Fibroblast of the aortic adventitia (primary cell): Measurements from ENCODE around the gene FHIT. TPM values are rescaled to one million over a fixed set of nuclear protein-coding genes. Genes with fewer than 3 reads are reported as not detected.

ENCODE experiments used
- DNase-seq: peaks from one replicate; pipeline ENCODE4 v3.0.0-alpha.2; 2010; ENCODE audit warnings: low read depth
- H3K4me3 ChIP-seq: 2 replicates; pipeline ENCODE4 v1.5.1; 2011; ENCODE audit warnings: low read depth, mild to moderate bottlenecking, control low read depth, low read length, moderate library complexity
- total RNA-seq: library from RNA; depleted of rRNA; stranded (reverse); fragments of >200 nt; gene quantifications from 2 replicates; pipeline ENCODE4 v1.2.3, GENCODE V29; 2012; ENCODE audit warnings: low replicate concordance
- TF ChIP-seq, protein P1 (sequence below): IDR thresholded peaks from 2 replicates; pipeline ENCODE4 v1.5.1; 2011; ENCODE audit warnings: mild to moderate bottlenecking, low read length, control low read depth, inconsistent platforms; ENCODE audit not compliant: insufficient read depth

The FHIT gene
- total RNA-seq, 1 donor, result 1.5 TPM

DNA sequence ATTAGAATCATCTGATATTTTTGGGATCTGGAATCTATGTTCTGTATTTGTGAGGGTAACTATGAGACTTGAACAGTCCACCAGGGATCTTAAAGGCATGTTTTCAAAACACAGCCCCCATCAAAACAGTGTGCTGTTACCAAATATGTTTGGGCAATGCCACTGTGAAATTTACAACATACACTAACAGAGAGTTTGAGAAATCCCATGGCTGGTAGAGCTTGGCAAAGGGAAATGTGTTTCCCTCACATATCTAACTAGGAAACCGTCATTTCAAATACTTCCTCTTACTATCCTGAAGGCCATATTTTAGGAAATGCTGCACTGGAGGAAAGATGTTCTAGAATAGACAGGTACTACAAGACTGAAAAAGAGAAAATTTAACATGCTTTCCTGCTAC lies 607.4 kb downstream of the FHIT start:
- no peak overlapping the region for H3K4me3 ChIP-seq
- no peak for DNase-seq
- TF ChIP-seq, protein P1, sequence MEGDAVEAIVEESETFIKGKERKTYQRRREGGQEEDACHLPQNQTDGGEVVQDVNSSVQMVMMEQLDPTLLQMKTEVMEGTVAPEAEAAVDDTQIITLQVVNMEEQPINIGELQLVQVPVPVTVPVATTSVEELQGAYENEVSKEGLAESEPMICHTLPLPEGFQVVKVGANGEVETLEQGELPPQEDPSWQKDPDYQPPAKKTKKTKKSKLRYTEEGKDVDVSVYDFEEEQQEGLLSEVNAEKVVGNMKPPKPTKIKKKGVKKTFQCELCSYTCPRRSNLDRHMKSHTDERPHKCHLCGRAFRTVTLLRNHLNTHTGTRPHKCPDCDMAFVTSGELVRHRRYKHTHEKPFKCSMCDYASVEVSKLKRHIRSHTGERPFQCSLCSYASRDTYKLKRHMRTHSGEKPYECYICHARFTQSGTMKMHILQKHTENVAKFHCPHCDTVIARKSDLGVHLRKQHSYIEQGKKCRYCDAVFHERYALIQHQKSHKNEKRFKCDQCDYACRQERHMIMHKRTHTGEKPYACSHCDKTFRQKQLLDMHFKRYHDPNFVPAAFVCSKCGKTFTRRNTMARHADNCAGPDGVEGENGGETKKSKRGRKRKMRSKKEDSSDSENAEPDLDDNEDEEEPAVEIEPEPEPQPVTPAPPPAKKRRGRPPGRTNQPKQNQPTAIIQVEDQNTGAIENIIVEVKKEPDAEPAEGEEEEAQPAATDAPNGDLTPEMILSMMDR, result no peak

- no peak overlapping the region for H3K4me3 ChIP-seq
- TF ChIP-seq, protein P1, result no peak
- DNase-seq, result no peak
Measured at GRCh38 chr3:60641354-60641753, 609.9 kb downstream of the FHIT start.

DNA sequence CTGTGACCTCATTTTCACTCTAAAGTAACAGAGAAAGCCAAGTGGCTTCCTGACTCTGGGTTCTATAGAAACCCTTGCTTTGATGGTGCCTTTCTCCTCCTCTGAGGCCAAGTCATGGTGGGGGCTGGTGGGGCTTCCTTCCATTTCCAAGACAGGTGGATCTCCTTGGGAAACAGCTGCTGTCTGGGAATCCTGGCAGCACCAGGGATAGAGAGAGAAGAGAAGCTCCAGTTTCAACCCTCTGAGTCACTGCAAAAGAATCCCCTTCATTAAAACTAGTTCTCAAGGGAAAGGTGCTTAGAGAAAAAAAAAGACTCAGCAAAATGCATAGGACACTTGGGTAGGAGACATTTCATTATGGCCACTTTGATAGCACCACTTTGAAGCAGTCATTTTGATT lies 614.4 kb downstream of the FHIT start:
- TF ChIP-seq, protein P1, result no peak
- DNase-seq, result no peak
- no peak overlapping the region for H3K4me3 ChIP-seq

DNA sequence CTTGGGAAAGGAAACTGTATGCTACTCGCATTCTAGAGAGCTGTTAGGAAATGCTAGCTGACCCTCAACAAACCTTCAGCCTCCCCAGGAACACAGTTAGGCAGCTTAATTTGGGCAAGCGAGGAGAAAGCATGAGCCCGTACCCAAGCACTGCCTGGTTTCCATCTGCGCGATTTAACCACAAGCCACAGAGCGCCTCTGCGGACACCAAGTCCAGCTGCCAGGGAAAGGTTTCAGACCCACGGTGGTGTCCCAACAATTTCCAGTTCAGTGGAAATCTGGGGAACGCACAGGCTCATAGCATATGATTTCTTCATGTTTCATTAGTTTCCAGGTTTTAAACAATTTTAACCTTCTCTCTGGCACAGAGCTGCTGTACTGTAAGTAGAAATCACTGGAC lies 617.6 kb downstream of the FHIT start:
- H3K4me3 ChIP-seq, result no peak overlapping the region
- TF ChIP-seq, protein P1, result no peak
- DNase-seq, result no peak

- TF ChIP-seq, protein P1, result no peak
- DNase-seq, result no peak
- H3K4me3 ChIP-seq, result no peak overlapping the region
Measured at GRCh38 chr3:60631509-60631908, 619.7 kb downstream of the FHIT start.

GRCh38 chr3:60630953-60631352 lies 620.3 kb downstream of the FHIT start:
- no peak for DNase-seq
- no peak overlapping the region for H3K4me3 ChIP-seq
- TF ChIP-seq, protein P1, result no peak

- no peak overlapping the region for H3K4me3 ChIP-seq
- no peak for DNase-seq
- TF ChIP-seq, protein P1, result no peak
Measured at GRCh38 chr3:60629816-60630215, 621.4 kb downstream of the FHIT start.
